ENCODE measurements around the gene CACNA1S. TPM values are rescaled to one million over a fixed set of nuclear protein-coding genes. Genes with fewer than 3 reads are reported as not detected.

Gene CACNA1S
- total RNA-seq, 1 donor from 2014 or later: 0.06 TPM

DNA sequence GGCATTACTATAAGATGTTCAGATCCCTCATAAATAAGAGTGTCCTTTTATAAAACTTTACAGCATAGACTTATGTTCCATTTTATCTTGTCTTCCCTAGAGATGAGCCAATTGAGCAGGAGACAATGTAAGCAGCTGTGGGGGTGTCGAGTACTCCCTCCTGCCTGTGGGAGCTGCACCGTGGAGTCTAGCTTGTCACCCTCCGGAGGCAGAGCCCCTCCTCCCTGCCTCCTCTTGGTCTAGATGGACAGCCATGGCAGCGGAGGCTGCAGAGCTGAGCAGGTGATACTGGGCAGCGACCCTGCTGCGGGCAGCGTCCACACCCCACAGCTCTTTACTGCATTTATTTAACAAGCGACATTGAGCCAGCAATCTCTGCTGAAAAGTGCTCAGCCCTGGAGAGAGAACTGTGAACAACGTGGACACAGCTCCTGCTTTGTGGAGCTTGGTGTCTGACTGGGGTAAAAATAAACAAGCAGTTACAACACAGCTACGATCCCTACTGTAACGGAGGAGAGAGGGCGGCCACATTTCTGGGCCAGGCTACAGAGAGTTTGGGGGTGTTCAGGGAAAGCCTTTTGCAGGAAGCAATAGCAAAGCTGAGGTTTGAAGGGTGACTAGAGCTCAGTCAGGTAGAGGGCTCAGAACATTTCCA, 75.9 kb downstream of the CACNA1S start:
- Histone ChIP-seq H3K4me1 (no peaks in the 10 kb centered on the region), H3K27me3 (ENCODE audit: low read depth) (no peaks in the 10 kb centered on the region), H3K4me3 (no peak overlapping the region), H3K27ac (no peak overlapping the region), H3K36me3 (no peaks in the 10 kb centered on the region), H3K9me3 (no peaks in the 10 kb centered on the region)
- intact Hi-C loops (cut with DNase I): no loop called here
- TF ChIP-seq, protein P1, sequence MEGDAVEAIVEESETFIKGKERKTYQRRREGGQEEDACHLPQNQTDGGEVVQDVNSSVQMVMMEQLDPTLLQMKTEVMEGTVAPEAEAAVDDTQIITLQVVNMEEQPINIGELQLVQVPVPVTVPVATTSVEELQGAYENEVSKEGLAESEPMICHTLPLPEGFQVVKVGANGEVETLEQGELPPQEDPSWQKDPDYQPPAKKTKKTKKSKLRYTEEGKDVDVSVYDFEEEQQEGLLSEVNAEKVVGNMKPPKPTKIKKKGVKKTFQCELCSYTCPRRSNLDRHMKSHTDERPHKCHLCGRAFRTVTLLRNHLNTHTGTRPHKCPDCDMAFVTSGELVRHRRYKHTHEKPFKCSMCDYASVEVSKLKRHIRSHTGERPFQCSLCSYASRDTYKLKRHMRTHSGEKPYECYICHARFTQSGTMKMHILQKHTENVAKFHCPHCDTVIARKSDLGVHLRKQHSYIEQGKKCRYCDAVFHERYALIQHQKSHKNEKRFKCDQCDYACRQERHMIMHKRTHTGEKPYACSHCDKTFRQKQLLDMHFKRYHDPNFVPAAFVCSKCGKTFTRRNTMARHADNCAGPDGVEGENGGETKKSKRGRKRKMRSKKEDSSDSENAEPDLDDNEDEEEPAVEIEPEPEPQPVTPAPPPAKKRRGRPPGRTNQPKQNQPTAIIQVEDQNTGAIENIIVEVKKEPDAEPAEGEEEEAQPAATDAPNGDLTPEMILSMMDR (IDR thresholded peaks at IDR 0.05): no peak
- ATAC-seq (no peak), DNase-seq (no peak)

DNA sequence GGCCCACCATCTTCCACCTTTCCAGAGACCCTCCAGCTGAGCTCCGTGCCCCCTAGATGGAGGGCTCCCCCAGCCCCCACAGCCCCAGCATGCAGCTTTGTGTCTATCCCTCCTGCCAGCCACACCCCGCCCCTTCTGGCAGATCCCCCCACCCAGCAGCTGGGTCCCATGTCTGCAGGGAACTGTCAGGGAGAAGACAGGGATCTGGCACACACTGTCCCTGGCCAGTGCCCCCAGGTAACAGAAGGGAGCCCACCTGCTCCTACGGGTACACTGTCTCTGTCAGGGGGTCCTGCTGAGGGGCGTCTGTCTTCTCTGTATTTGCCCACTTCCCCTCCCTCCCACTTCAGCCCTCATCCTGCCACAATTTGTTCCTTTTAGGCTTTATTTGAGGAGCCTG, 77.6 kb downstream of the CACNA1S start:
- Histone ChIP-seq H3K4me3 (no peak overlapping the region), H3K9me3 (no peaks in the 10 kb centered on the region), H3K27ac (no peak overlapping the region), H3K36me3 (no peaks in the 10 kb centered on the region), H3K27me3 (ENCODE audit: low read depth) (no peaks in the 10 kb centered on the region), H3K4me1 (no peaks in the 10 kb centered on the region)
- TF ChIP-seq, protein P1 (IDR thresholded peaks at IDR 0.05): no peak
- ATAC-seq: no peak
- intact Hi-C loops (cut with DNase I): no loop called here
- DNase-seq: no peak

DNA sequence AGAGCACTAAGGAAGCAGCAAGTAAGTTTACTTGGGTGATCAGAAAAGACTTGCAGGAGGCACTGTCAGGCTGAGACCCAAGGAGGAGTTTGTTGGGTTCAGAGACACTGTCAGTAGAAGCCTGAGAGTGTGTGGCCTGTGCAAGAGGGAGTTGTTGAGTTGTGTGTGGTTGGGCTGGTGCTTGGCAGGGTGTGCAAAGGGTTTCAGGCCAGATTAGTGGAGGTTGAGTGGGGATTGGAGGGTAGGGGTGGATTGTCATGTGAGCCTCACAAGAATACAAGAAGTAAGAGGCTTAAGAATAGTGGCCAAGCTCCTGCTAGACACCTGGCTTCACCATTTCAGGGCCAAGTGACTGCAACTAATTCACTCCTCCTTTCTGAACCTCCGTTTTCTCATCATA, 79.8 kb downstream of the CACNA1S start:
- DNase-seq: no peak
- Histone ChIP-seq H3K27ac (no peak overlapping the region), H3K4me1 (peaks cover 16% of the 10 kb centered on the region), H3K9me3 (no peaks in the 10 kb centered on the region), H3K27me3 (ENCODE audit: low read depth) (no peaks in the 10 kb centered on the region), H3K4me3 (no peak overlapping the region), H3K36me3 (no peaks in the 10 kb centered on the region)
- intact Hi-C loops (cut with DNase I): no loop called here
- no peak for ATAC-seq
- TF ChIP-seq, protein P1 (IDR thresholded peaks at IDR 0.05): no peak

DNA sequence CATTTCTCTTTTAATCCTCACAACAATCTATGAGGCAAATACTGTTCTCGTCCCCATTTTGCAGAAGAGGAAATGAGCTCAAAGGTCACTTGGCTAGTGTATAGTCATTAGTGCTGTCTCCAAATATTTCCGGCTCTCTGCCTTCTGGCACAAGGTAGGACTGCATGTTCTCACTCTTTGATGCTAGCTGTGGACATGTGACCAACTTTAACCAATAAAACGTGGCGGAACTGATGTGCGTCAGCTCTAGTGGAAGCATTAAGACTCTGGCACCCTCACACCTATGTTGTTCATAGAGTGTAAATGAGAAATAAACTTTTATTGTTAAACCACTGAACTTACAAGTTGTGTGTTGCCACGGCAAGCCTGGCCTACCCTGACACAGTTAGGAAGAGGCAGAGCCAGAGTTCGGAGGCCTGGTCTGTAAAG, 83.8 kb downstream of the CACNA1S start:
- intact Hi-C loops (cut with DNase I): no loop called here
- H3K27ac ChIP-seq: peak overlapping the region; percentile 80
- TF ChIP-seq, protein P1 (IDR thresholded peaks at IDR 0.05): no peak
- ATAC-seq (peak; percentile 65), DNase-seq (no peak)
- H3K27me3 ChIP-seq (ENCODE audit: low read depth): no peaks in the 10 kb centered on the region
- H3K4me1 ChIP-seq: peaks cover 47% of the 10 kb centered on the region
- no peak overlapping the region for H3K4me3 ChIP-seq
- H3K36me3 ChIP-seq: no peaks in the 10 kb centered on the region
- no peaks in the 10 kb centered on the region for H3K9me3 ChIP-seq

DNA sequence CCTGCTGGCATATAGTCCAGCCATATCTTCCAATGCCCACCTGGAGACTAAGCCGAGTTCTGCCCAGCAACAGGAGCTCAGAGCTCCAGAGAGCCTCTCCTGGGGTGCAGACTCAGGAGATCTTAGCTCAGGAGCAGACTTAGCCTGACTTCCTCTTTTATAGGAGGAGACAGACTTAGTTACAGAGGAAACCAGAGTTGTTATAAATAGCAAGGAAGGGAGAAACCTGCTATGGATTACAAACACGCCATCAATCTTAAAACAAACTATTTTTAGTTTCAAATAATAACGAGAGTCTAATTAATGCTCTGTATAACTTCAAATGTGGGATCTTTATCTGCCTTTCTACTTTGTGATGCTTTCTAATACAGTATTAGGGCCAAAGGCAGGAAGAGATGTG, 85.4 kb downstream of the CACNA1S start:
- TF ChIP-seq, protein P1 (IDR thresholded peaks at IDR 0.05): no peak
- Histone ChIP-seq H3K27ac (peak overlapping the region; percentile 36), H3K4me1 (peaks cover 60% of the 10 kb centered on the region), H3K9me3 (no peaks in the 10 kb centered on the region), H3K36me3 (no peaks in the 10 kb centered on the region), H3K27me3 (ENCODE audit: low read depth) (no peaks in the 10 kb centered on the region), H3K4me3 (no peak overlapping the region)
- intact Hi-C loops (cut with DNase I): no loop called here
- DNase-seq: no peak
- no peak for ATAC-seq
